ACC112 (cell line): ENCODE data around the gene STX16.

Experiments used
- H2AFZ ChIP-seq: fragments of 200-600 bp; sonication (generic); one replicate; pipeline ENCODE4 v1.6.0; 2017; ENCODE audit warnings: antibody characterized with exemption, low read length; ENCODE audit not compliant: unreplicated experiment
- H3K27ac ChIP-seq: fragments of 200-600 bp; sonication (generic); 2 replicates; pipeline ENCODE4 v1.5.1; 2014; ENCODE audit warnings: low read depth, mild to moderate bottlenecking, antibody characterized with exemption, low read length, moderate library complexity
- H3K27me3 ChIP-seq: fragments of 200-600 bp; sonication (generic); 2 replicates; pipeline ENCODE4 v1.6.1; 2014; ENCODE audit warnings: mild to moderate bottlenecking, antibody characterized with exemption, low read length, moderate library complexity, mixed read lengths; ENCODE audit not compliant: insufficient read depth
- H3K36me3 ChIP-seq: fragments of 200-600 bp; sonication (generic); 2 replicates; pipeline ENCODE4 v1.6.1; 2016; ENCODE audit warnings: mild to moderate bottlenecking, antibody characterized with exemption, low read length, moderate library complexity, mixed read lengths; ENCODE audit not compliant: insufficient read depth
- H3K4me1 ChIP-seq: fragments of 200-600 bp; sonication (generic); one replicate; pipeline ENCODE4 v1.6.1; 2016; ENCODE audit warnings: low read length, mixed read lengths; ENCODE audit not compliant: insufficient read depth, unreplicated experiment, control insufficient read depth
- H3K4me3 ChIP-seq: fragments of 200-600 bp; sonication (generic); 2 replicates; pipeline ENCODE4 v1.5.1; 2014; ENCODE audit warnings: mild to moderate bottlenecking, low read depth, low read length
- H3K79me2 ChIP-seq: fragments of 200-600 bp; sonication (generic); one replicate; pipeline ENCODE4 v1.6.0; 2016; ENCODE audit warnings: low read length; ENCODE audit not compliant: control insufficient read depth, unreplicated experiment, insufficient read depth

Gene STX16

GRCh38 chr20:58628491-58629214, 22.4 kb upstream of the STX16 start:
- no peak overlapping the region for H3K27ac ChIP-seq
- no peak overlapping the region for H2AFZ ChIP-seq
- no peak overlapping the region for H3K4me3 ChIP-seq
- H3K79me2 ChIP-seq: no peaks in the 10 kb centered on the region
- peaks cover 45% of the 10 kb centered on the region for H3K4me1 ChIP-seq
- no peaks in the 10 kb centered on the region for H3K27me3 ChIP-seq
- H3K36me3 ChIP-seq: no peaks in the 10 kb centered on the region

DNA sequence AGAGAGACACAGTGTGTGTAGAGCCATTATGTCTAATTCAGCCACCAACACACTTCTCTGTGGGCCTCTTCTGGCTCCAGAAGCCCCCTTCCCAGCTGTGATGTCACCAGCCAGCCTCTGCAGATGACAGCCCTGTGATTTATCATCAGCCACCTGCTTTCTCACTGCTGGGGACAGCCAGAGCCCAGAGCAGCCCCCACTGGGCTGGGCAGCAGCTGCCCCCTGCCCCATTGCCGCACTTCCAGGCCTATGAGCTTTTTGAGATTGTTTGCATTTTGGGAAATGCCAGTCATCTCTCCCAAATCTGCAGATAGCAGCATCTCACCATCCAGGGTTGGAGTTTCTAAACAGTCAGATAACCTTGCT, 21.9 kb upstream of the STX16 start:
- Histone ChIP-seq H3K79me2 (no peaks in the 10 kb centered on the region), H3K27ac (no peak overlapping the region), H3K36me3 (no peaks in the 10 kb centered on the region), H3K27me3 (no peaks in the 10 kb centered on the region), H3K4me1 (peaks cover 41% of the 10 kb centered on the region), H3K4me3 (no peak overlapping the region), H2AFZ (no peak overlapping the region)

GRCh38 chr20:58630063-58630462, 21.0 kb upstream of the STX16 start:
- no peaks in the 10 kb centered on the region for H3K79me2 ChIP-seq
- H2AFZ ChIP-seq: peak overlapping the region; percentile 36
- H3K27ac ChIP-seq: peak overlapping the region; percentile 59
- peaks cover 35% of the 10 kb centered on the region for H3K4me1 ChIP-seq
- no peak overlapping the region for H3K4me3 ChIP-seq
- no peaks in the 10 kb centered on the region for H3K36me3 ChIP-seq
- no peaks in the 10 kb centered on the region for H3K27me3 ChIP-seq

- no peaks in the 10 kb centered on the region for H3K27me3 ChIP-seq
- peaks cover 26% of the 10 kb centered on the region for H3K4me1 ChIP-seq
- no peak overlapping the region for H3K4me3 ChIP-seq
- H3K36me3 ChIP-seq: no peaks in the 10 kb centered on the region
- H3K79me2 ChIP-seq: no peaks in the 10 kb centered on the region
- no peak overlapping the region for H2AFZ ChIP-seq
- no peak overlapping the region for H3K27ac ChIP-seq
Measured at GRCh38 chr20:58633161-58634053, 17.7 kb upstream of the STX16 start.

- no peak overlapping the region for H3K27ac ChIP-seq
- H3K4me1 ChIP-seq: peaks cover 19% of the 10 kb centered on the region
- no peak overlapping the region for H2AFZ ChIP-seq
- H3K79me2 ChIP-seq: no peaks in the 10 kb centered on the region
- no peaks in the 10 kb centered on the region for H3K36me3 ChIP-seq
- H3K27me3 ChIP-seq: no peaks in the 10 kb centered on the region
- no peak overlapping the region for H3K4me3 ChIP-seq
Measured at GRCh38 chr20:58634059-58634458, 17.0 kb upstream of the STX16 start.

DNA sequence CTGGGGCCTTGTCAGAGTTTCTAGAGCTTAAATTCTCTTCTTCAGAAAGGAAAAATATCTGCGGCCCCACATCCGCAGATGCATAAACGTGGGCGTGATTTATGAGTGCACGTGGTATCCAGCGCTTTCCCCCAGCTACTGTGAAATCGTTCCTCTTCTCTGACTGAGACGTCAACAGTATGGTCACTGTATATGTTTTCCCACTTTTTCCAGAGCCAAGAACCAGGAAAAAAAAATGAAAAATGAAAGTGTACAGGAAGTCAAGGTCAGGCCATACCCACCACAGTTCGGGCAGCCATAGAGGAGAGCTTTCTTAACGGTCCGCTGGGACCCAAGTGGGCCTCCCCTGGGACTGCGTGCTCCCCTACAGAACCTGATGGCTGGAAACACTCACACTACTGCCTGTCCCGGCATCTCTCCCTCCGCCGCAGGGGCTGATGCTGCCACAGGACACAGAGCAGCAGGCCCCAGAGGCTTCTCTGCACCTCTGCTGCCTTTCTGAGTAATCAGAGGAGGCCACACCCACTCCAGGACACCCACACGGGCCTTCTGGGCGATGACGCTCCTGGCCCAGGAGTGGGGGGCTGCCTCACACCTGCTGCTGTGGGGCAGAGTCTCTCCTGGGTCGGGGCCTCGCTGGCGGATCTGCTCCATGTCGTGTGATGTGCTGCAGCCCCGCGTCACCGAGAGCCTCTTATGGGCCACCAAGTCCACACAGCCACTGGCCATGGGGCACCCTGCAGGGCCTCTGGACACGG, 16.4 kb upstream of the STX16 start:
- Histone ChIP-seq H3K27ac (no peak overlapping the region), H3K27me3 (no peaks in the 10 kb centered on the region), H3K79me2 (no peaks in the 10 kb centered on the region), H3K4me1 (peaks cover 13% of the 10 kb centered on the region), H3K4me3 (no peak overlapping the region), H2AFZ (no peak overlapping the region), H3K36me3 (no peaks in the 10 kb centered on the region)

- Histone ChIP-seq H3K36me3 (no peaks in the 10 kb centered on the region), H3K27ac (no peak overlapping the region), H3K79me2 (no peaks in the 10 kb centered on the region), H3K27me3 (no peaks in the 10 kb centered on the region), H3K4me3 (no peak overlapping the region), H2AFZ (no peak overlapping the region), H3K4me1 (peaks cover 7% of the 10 kb centered on the region)
Measured at GRCh38 chr20:58635279-58635665, 15.8 kb upstream of the STX16 start.

DNA sequence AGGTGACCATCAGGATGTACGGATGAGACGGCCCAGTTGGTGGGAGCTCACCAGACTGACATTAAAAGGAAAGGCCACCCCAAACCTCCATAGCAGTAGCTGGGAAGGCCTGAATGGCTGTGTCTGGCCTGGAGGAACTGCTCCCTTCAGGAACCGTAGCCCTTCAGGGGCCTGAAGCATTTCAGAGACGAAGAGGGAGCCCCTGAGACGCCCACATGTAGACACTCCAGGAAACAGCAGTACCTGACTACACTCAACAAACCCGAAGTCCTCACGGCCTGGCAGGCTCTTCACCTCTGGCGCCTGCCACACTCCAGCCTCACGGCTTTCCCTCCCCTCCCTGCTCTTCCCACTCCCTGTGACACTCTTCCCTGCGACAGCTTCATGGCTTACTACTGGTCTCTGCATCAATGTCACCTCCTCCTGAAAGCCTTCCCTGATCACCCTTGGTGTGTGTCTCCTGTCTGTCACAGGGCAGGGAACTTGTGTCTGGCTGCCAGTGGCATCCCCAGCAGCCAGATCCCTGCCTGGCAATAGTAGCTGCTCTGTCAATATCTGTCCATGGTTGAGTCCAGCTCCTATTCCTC, 14.6 kb upstream of the STX16 start:
- Histone ChIP-seq H2AFZ (no peak overlapping the region), H3K27me3 (no peaks in the 10 kb centered on the region)

GRCh38 chr20:58636983-58637421, 14.1 kb upstream of the STX16 start:
- no peak overlapping the region for H2AFZ ChIP-seq
- no peaks in the 10 kb centered on the region for H3K79me2 ChIP-seq
- H3K27ac ChIP-seq: no peak overlapping the region
- H3K36me3 ChIP-seq: no peaks in the 10 kb centered on the region
- no peaks in the 10 kb centered on the region for H3K4me1 ChIP-seq
- no peak overlapping the region for H3K4me3 ChIP-seq
- H3K27me3 ChIP-seq: no peaks in the 10 kb centered on the region

More for the DNA sequence above, 14.6 kb upstream of the STX16 start:
- H3K79me2 ChIP-seq: no peaks in the 10 kb centered on the region
- no peak overlapping the region for H3K4me3 ChIP-seq
- no peak overlapping the region for H3K27ac ChIP-seq
- H3K4me1 ChIP-seq: no peaks in the 10 kb centered on the region
- no peaks in the 10 kb centered on the region for H3K36me3 ChIP-seq

GRCh38 chr20:58637466-58638213, 13.4 kb upstream of the STX16 start:
- H3K4me1 ChIP-seq: no peaks in the 10 kb centered on the region

More at GRCh38 chr20:58637466-58638213, 13.4 kb upstream of the STX16 start:
- Histone ChIP-seq H3K27me3 (no peaks in the 10 kb centered on the region), H3K4me3 (no peak overlapping the region), H2AFZ (no peak overlapping the region), H3K36me3 (no peaks in the 10 kb centered on the region), H3K27ac (no peak overlapping the region), H3K79me2 (no peaks in the 10 kb centered on the region)
